Measurements from ENCODE around the gene NOS1AP.

The NOS1AP gene

GRCh38 chr1:162185314-162186025 lies 116.0 kb downstream of the NOS1AP start:
- H3K4me3 ChIP-seq (ENCODE audit: low read depth, low read length): no peak overlapping the region
- TF ChIP-seq CTCF (IDR thresholded peaks at IDR 0.05; ENCODE audit: insufficient read depth, low read depth, low read length, missing control alignments): no peak
- no peak for DNase-seq (ENCODE audit: low read depth)

GRCh38 chr1:162186026-162186374 lies 116.5 kb downstream of the NOS1AP start:
- H3K4me3 ChIP-seq (ENCODE audit: low read depth, low read length): no peak overlapping the region
- no peak for DNase-seq (ENCODE audit: low read depth)
- no peak for TF ChIP-seq CTCF (IDR thresholded peaks at IDR 0.05; ENCODE audit: insufficient read depth, low read depth, low read length, missing control alignments)

- H3K4me3 ChIP-seq (ENCODE audit: low read depth, low read length): no peak overlapping the region
- TF ChIP-seq CTCF (IDR thresholded peaks at IDR 0.05; ENCODE audit: insufficient read depth, low read depth, low read length, missing control alignments): no peak
- DNase-seq (ENCODE audit: low read depth): no peak
These were observed 116.9 kb downstream of the NOS1AP start for GRCh38 chr1:162186406-162186805.

- TF ChIP-seq CTCF (IDR thresholded peaks at IDR 0.05; ENCODE audit: insufficient read depth, low read depth, low read length, missing control alignments): no peak
- no peak overlapping the region for H3K4me3 ChIP-seq (ENCODE audit: low read depth, low read length)
- no peak for DNase-seq (ENCODE audit: low read depth)
These were observed 118.3 kb downstream of the NOS1AP start for GRCh38 chr1:162187687-162188276.

- TF ChIP-seq CTCF (IDR thresholded peaks at IDR 0.05; ENCODE audit: insufficient read depth, low read depth, low read length, missing control alignments): no peak
- DNase-seq (ENCODE audit: low read depth): no peak
- no peak overlapping the region for H3K4me3 ChIP-seq (ENCODE audit: low read depth, low read length)
These were observed 119.9 kb downstream of the NOS1AP start for GRCh38 chr1:162189345-162189744.

GRCh38 chr1:162191396-162192305 lies 122.2 kb downstream of the NOS1AP start:
- no peak overlapping the region for H3K4me3 ChIP-seq (ENCODE audit: low read depth, low read length)
- no peak for DNase-seq (ENCODE audit: low read depth)
- TF ChIP-seq CTCF (IDR thresholded peaks at IDR 0.05; ENCODE audit: insufficient read depth, low read depth, low read length, missing control alignments): no peak

All from GM12865 (cell line).